Astrocyte (in vitro differentiated cells and primary cell): ENCODE measurements around the gene LBR. TPM values are rescaled to one million over a fixed set of nuclear protein-coding genes. Genes with fewer than 3 reads are reported as not detected.

ENCODE experiments used
- DNase-seq: peaks from one replicate; pipeline ENCODE4 v3.0.0-alpha.2; 2010; ENCODE audit warnings: low read depth
- FAIRE-seq: peaks from 2 replicates; lab custom pipeline; 2011; peaks lifted over from hg19 to GRCh38; lab: Jason Lieb, UNC
- H2AFZ ChIP-seq: 2 replicates; pipeline ENCODE4 v1.6.0; 2012; ENCODE audit warnings: low read depth, low read length, inconsistent platforms
- H3K27ac ChIP-seq: 2 replicates; pipeline ENCODE4 v1.5.1; 2011; ENCODE audit warnings: low read depth, low read length, inconsistent platforms
- H3K27me3 ChIP-seq: 2 replicates; pipeline ENCODE4 v1.6.0; 2011; ENCODE audit warnings: low read length, inconsistent platforms; ENCODE audit not compliant: insufficient read depth
- H3K36me3 ChIP-seq: 2 replicates; pipeline ENCODE4 v1.5.1; 2011; ENCODE audit warnings: low read length, inconsistent platforms; ENCODE audit not compliant: insufficient read depth
- H3K4me1 ChIP-seq: 2 replicates; pipeline ENCODE4 v1.5.1; 2011; ENCODE audit warnings: low read length, inconsistent platforms; ENCODE audit not compliant: insufficient read depth
- H3K4me2 ChIP-seq: 2 replicates; pipeline ENCODE4 v1.6.0; 2012; ENCODE audit warnings: low read length, inconsistent platforms
- H3K4me3 ChIP-seq: 2 replicates; pipeline ENCODE4 v1.5.1; 2011; ENCODE audit warnings: low read depth, mild to moderate bottlenecking, low read length, inconsistent platforms; ENCODE audit not compliant: insufficient read depth
- H3K79me2 ChIP-seq: 2 replicates; pipeline ENCODE4 v1.6.0; 2012; ENCODE audit warnings: mild to moderate bottlenecking, low read length, inconsistent platforms; ENCODE audit not compliant: insufficient read depth
- H3K9ac ChIP-seq: 2 replicates; pipeline ENCODE4 v1.6.0; 2012; ENCODE audit warnings: mild to moderate bottlenecking, low read length, inconsistent platforms
- H3K9me3 ChIP-seq: 2 replicates; pipeline ENCODE4 v1.5.1; 2012; ENCODE audit warnings: low read depth, mild to moderate bottlenecking, low read length, inconsistent platforms; ENCODE audit not compliant: insufficient read depth
- H4K20me1 ChIP-seq: 2 replicates; pipeline ENCODE4 v1.6.0; 2012; ENCODE audit warnings: low read length, inconsistent platforms; ENCODE audit not compliant: insufficient read depth
- H3K27ac Mint-ChIP-seq: one replicate; pipeline ENCODE4 v1.8.0; 2021; ENCODE audit warnings: mild to moderate bottlenecking, mixed read lengths; ENCODE audit not compliant: unreplicated experiment
- H3K27me3 Mint-ChIP-seq: one replicate; pipeline ENCODE4 v1.8.0; 2021; ENCODE audit warnings: low read depth, mixed read lengths; ENCODE audit not compliant: unreplicated experiment
- H3K36me3 Mint-ChIP-seq: one replicate; pipeline ENCODE4 v1.8.0; 2021; ENCODE audit warnings: low read depth, mixed read lengths; ENCODE audit not compliant: unreplicated experiment
- H3K4me1 Mint-ChIP-seq: one replicate; pipeline ENCODE4 v1.8.0; 2021; ENCODE audit warnings: low read depth, mixed read lengths; ENCODE audit not compliant: unreplicated experiment
- H3K4me3 Mint-ChIP-seq: one replicate; pipeline ENCODE4 v1.8.0; 2021; ENCODE audit warnings: mild to moderate bottlenecking, moderate library complexity, mixed read lengths; ENCODE audit not compliant: unreplicated experiment
- H3K9me3 Mint-ChIP-seq: one replicate; pipeline ENCODE4 v1.8.0; 2021; ENCODE audit warnings: mild to moderate bottlenecking, mixed read lengths; ENCODE audit not compliant: unreplicated experiment
- CTCF ChIP-seq: IDR thresholded peaks from 2 replicates; pipeline ENCODE4 v1.5.1; 2011; ENCODE audit warnings: low read depth, mild to moderate bottlenecking, inconsistent platforms, low read length, moderate library complexity; ENCODE audit not compliant: insufficient read depth
- EZH2 ChIP-seq: IDR thresholded peaks from 2 replicates; pipeline ENCODE4 v1.6.1; 2012; ENCODE audit warnings: mild to moderate bottlenecking, low read length, inconsistent platforms; ENCODE audit not compliant: insufficient read depth
- total RNA-seq: library from RNA; stranded (reverse); gene quantifications from 2 replicates; pipeline ENCODE4 v1.2.1, GENCODE V29; 2021

LBR gene
- total RNA-seq, 1 donor from 2014 or later: 42.6 TPM

- Histone ChIP-seq H3K9me3 (no peaks in the 10 kb centered on the region), H4K20me1 (no peaks in the 10 kb centered on the region), H3K27me3 (peaks cover 20% of the 10 kb centered on the region), H3K4me3 (no peak overlapping the region), H3K79me2 (no peaks in the 10 kb centered on the region), H2AFZ (peak overlapping the region; percentile 38), H3K4me2 (peak overlapping the region; percentile 38), H3K4me1 (peaks cover 31% of the 10 kb centered on the region), H3K9ac (no peak overlapping the region), H3K36me3 (no peaks in the 10 kb centered on the region), H3K27ac (no peak overlapping the region)
- DNase-seq (no peak), FAIRE-seq (no peak)
- Mint-ChIP-seq H3K27me3 (peaks cover 20% of the 10 kb centered on the region), H3K4me3 (no peak overlapping the region), H3K36me3 (no peaks in the 10 kb centered on the region), H3K4me1 (peaks cover 2% of the 10 kb centered on the region), H3K27ac (no peak overlapping the region), H3K9me3 (peaks cover 4% of the 10 kb centered on the region)
- TF ChIP-seq CTCF (no peak), EZH2 (no peak)
These were observed 18.1 kb upstream of the LBR start for GRCh38 chr1:225445639-225446594.

- peaks cover 19% of the 10 kb centered on the region for H3K4me1 ChIP-seq
- TF ChIP-seq EZH2 (no peak), CTCF (no peak)
- H3K4me2 ChIP-seq: no peak overlapping the region
- Mint-ChIP-seq H3K4me1 (no peaks in the 10 kb centered on the region), H3K4me3 (no peak overlapping the region), H3K9me3 (peaks cover 4% of the 10 kb centered on the region), H3K27ac (no peak overlapping the region), H3K27me3 (peaks cover 11% of the 10 kb centered on the region), H3K36me3 (no peaks in the 10 kb centered on the region)
- no peak overlapping the region for H3K27ac ChIP-seq
- H4K20me1 ChIP-seq: no peaks in the 10 kb centered on the region
- H3K27me3 ChIP-seq: peaks cover 7% of the 10 kb centered on the region
- H2AFZ ChIP-seq: no peak overlapping the region
- no peak for FAIRE-seq
- no peak overlapping the region for H3K4me3 ChIP-seq
- no peaks in the 10 kb centered on the region for H3K9me3 ChIP-seq
- H3K36me3 ChIP-seq: no peaks in the 10 kb centered on the region
- no peak overlapping the region for H3K9ac ChIP-seq
- DNase-seq: no peak
- H3K79me2 ChIP-seq: no peaks in the 10 kb centered on the region
These were observed 14.3 kb upstream of the LBR start for GRCh38 chr1:225442123-225442505.
